Smooth muscle cell of the coronary artery (primary cell): Measurements from ENCODE around the gene RPL3. TPM values are rescaled to one million over a fixed set of nuclear protein-coding genes. Genes with fewer than 3 reads are reported as not detected.

ENCODE experiments used
- total RNA-seq: library from RNA; depleted of rRNA; stranded (reverse); fragments of >200 nt; gene quantifications from 2 replicates; pipeline ENCODE4 v1.2.3, GENCODE V29; 2014; ENCODE audit warnings: low replicate concordance

The RPL3 gene
- total RNA-seq: 3,988 and 6,455 TPM in 2 replicates

GRCh38 chr22:39319284-39320022 is at the start of gene RPL3:
TSS of gene RPL3 (minus strand) at chr22:39319623. CDS start at chr22:39319597, 26 bp downstream.

GRCh38 chr22:39349967-39350726 is 30.7 kb upstream of the RPL3 start, which contains the start of gene SYNGR1:
TSS of gene SYNGR1 (plus strand) at chr22:39349991. CDS start at chr22:39350011, 20 bp downstream.

Other genes starting within 250 kb of the RPL3 start
- 8.6 and 9.1 TPM in 2 replicates for gene APOBEC3G, start 242.3 kb downstream of the RPL3 start, total RNA-seq
- gene APOBEC3H, start 222.4 kb downstream of the RPL3 start, total RNA-seq: 0.70 TPM in 1 of 2 replicates, not detected in the other
- 1.6 and 9.8 TPM in 2 replicates for gene CBX7, start 166.9 kb downstream of the RPL3 start, total RNA-seq
- gene PDGFB, start 74.6 kb downstream of the RPL3 start, total RNA-seq: 0.70 and 13.7 TPM in 2 replicates
- gene SYNGR1, start 30.4 kb upstream of the RPL3 start, total RNA-seq: 17.3 and 23.6 TPM in 2 replicates
- gene TAB1, start 80.2 kb upstream of the RPL3 start, total RNA-seq: 11.4 and 18.1 TPM in 2 replicates
- gene MGAT3, start 137.4 kb upstream of the RPL3 start, total RNA-seq: 0.12 and 0.23 TPM in 2 replicates
- 9.9 and 15.0 TPM in 2 replicates for gene MIEF1, start 182.7 kb upstream of the RPL3 start, total RNA-seq
- 222 and 274 TPM in 2 replicates for gene ATF4, start 200.9 kb upstream of the RPL3 start, total RNA-seq
- gene RPS19BP1, start 213.1 kb upstream of the RPL3 start, total RNA-seq: 14.5 and 48.0 TPM in 2 replicates